DMS114 treated with DMSO at 0.1 percent for 48 hours (cell line): ENCODE results near the gene KRT7.

Source experiments
- DNase-seq: peaks from one replicate; lab custom pipeline; 2025; ENCODE audit not compliant: unreplicated experiment; lab: John Stamatoyannopoulos, UW

KRT7 gene

GRCh38 chr12:52199294-52199919 lies 33.6 kb upstream of the KRT7 start:
- no peak for DNase-seq

GRCh38 chr12:52200086-52200780 lies 32.8 kb upstream of the KRT7 start:
- no peak for DNase-seq

DNA sequence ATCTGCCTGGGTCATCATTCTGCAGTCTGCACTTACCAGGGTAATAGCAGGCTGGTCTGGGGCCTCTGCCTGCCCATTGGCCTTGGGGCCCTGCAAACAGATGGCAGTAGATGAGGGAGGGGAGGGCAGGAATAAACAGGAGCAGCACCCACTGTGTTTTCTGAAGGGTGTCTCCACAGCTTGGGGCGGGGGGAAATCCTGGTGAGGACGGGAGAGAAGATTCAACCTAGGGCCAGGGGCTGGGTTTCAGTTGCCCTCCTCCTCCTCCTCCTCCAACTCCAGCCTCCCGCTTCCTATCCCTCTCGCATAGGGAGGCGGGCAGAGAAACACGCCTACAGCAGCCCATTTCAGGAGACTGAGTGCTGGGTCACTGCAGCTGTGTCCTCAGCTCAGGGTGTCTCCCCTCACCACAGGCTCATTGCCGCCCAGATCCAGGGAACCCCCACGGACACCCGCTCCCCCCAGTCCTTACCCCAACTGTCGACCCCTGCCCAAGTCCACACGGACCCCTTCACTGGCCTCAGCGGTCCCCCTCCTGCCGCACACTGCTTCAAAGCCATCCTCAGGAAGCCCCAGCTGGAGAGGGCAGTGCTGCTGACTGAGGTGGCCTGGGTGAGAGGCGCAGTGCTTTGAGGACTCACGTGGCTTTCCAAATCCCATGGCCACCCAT lies 32.1 kb upstream of the KRT7 start:
- DNase-seq, result no peak

DNA sequence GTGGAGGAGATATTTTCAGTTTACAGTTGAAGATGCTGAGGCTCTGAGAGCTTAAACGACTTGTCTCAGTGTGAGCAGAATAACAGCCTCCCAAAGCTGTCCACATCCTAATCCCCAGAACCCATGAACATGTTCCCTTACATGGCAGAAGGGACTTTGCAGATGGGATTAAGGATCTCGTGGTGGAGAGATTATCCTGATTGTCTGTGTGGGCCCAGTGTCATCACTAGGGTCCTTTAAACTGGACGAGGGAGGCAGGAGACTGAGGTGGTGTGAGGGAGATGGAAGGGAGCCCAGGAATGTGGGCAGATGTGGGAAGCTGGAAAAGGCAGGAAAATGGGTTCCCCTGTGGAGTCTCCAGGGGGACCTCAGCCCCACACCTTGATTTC lies 31.6 kb upstream of the KRT7 start:
- DNase-seq, result no peak

DNA sequence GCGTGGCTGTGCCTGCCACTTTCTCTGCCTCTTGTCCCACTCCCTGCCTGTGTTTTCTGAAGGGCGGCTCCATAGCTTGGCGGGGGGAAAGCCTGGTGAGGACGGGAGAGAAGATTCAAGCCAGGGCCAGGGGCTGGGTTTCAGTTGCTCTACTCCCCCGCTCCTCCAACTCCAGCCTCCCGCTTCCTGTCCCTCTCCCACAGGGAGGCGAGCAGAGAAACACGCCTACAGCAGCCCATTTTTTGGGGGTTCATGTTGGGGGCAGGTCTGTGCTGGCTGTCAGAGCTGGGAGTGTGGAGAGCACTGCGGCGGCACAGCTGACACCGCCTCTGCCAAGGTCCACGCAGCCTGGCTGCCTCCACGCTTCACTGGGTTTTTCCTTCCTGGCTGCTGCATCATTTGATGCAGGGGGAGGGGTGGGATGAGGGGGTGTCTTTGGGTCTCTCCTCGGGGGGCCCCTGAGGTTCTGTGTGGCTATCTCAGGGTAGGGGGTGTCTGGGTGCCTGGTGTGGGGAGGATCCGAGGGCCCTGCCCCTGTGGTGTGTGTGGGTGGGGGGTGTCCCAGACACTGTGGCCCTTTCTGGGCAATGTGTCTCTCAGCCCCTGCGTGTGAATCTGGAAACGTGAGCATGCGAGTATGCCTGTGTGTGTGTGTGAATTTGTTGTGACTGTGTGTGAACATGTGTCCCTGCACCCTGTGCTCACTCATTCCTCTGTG lies 30.5 kb upstream of the KRT7 start:
- DNase-seq, result no peak

DNA sequence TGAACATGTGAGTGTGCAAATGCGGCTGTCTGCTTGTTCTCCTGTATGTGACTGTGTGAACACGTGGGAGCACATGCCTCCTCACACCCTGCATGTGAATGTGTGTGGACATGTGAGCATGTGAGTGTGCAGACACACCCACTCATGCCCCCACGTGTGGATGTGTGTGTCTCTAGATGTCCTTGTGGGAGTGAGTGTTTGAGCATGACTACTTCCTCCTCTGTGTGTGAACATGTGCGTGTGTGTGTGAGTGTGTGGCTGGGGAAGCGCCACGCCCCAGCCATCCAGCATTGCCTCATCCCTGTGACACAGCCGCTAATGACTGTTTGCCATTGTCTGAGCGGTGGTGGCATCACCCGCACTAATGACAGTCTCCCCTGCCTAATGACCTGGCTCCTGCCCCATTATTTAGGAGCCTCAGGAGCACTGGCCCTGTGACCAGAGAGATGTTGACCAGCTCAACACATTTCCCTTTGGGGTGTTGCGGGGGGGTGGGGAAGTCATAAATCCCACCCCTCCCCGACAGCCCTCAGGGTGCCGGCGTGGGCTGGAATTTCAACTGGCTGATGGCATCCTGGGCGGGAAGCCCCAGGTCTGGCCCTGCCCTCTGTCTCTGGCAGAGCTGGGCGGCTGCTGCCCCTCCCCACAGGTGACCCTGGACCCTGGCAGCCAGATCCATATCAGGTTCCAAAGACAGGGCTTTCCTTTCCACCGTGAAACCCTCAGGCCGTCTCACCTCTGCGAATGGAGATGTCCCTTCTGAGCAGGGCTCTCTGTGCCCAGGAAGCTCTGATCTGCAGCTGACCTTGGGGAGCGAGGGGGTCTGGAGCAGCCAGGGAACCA lies 29.7 kb upstream of the KRT7 start:
- no peak for DNase-seq

DNA sequence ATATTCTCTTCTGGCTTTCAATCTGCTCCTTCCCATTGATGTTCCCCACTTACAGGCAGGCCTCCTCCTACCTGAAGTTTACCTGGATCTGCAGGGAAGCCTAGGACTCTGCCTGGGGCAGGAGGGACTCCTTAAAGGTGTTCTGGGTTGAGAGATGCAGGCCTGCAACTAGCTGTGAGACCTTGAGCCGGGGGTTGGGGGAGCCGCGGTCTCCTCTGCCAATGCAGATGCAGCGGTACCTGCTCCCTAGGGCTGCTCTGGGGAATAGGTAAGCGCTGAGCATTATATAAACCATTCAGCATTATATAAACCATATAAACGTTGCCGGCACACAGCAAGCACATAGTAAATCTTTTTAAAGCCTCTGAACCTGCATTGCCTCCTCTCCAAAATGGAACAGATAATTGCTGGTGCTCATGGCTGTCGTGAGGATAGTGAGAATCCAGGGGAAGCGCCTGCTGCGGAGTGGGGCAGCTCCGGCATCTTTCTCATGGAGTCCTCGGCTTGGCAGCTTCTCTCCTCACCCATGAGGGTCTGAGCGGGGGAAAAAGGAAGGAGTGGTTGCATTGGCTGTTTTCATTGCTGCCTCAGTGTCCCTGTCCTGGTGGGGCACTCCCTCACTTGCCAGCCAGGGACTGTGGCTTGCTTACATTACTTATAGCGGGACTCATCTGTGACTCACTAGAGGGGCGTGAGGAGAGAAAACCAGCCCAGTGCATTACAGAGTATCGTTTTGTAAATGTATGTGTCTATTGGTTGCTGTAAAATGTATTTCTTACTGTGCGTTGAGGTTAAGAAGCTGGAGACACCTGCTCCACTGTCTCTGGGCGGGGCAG lies 28.7 kb upstream of the KRT7 start:
- DNase-seq, result no peak

- DNase-seq, result no peak
These were observed 28.0 kb upstream of the KRT7 start for GRCh38 chr12:52204931-52205505.

- no peak for DNase-seq
These were observed 27.3 kb upstream of the KRT7 start for GRCh38 chr12:52205612-52206303.

GRCh38 chr12:52206304-52207040 lies 26.6 kb upstream of the KRT7 start:
- no peak for DNase-seq

GRCh38 chr12:52207106-52207505 lies 25.9 kb upstream of the KRT7 start:
- DNase-seq, result no peak

DNA sequence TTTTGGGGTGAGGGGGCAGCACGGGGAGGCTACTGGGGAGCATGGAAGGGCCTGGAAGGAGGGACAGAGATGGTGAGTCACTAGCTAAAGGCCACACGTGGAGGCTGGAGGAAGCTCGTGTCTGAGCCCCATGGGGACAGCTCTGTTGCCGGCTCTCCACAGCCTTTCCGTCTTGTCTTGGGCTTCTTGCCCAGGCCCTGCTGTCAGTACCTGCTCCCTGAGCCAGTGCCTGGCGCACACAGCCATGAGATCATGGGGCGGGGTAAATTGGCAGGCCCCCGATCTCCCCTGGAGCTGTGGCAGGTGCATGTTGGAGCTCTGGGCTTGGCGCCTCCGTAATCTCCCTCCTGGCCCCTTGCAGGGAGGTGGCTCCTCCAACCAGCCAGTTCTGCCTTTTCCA lies 25.1 kb upstream of the KRT7 start:
- no peak for DNase-seq

DNA sequence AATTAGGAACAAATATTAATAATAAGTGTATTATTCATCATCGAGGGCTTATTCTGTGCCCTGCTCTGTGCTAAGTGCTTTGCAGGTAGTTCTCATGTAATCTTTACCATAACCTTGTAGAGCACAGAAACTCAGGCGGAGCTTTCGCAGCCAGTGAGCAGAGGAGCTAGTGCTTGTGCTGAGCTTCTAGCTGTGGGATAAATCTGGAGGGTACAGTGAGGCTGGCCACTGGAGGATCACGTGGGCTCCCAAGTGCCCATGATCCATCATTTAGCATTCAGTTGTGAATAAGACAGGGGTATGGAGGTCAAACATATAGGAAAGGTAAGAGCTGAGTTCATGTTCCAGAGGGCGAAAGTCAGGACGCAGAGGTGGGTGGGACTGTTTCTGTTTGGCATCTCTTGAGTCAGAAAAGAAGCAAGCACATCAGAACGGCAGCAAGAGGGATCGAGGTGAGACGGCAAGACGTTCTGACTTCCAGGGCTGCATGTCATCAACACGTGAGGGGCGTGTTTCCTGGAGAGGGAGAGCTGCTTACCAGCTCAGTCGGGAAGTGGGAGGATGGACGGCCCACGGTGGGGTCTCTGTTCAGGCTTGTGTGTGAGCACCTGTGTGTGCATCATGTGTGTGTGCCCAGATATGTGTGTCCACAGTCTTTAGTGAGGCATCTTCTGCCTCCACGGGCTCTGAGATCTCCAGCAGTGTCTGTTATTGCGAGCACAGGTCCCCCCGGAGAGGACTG lies 24.4 kb upstream of the KRT7 start:
- DNase-seq, result no peak

- no peak for DNase-seq
These were observed 23.7 kb upstream of the KRT7 start for GRCh38 chr12:52209321-52209720.

GRCh38 chr12:52210186-52210924 lies 22.7 kb upstream of the KRT7 start:
- no peak for DNase-seq

GRCh38 chr12:52210925-52211650 lies 22.0 kb upstream of the KRT7 start:
- DNase-seq, result no peak
